Activated CD8-positive, alpha-beta memory T cell treated with anti-CD3 and anti-CD28 coated beads, Interleukin-2, amount 10 ng/mL, durations not matched to agents 7 days and 5 days (primary cell): ENCODE results near the gene ANXA4. TPM values are rescaled to one million over a fixed set of nuclear protein-coding genes. Genes with fewer than 3 reads are reported as not detected.

Experiments used
- ATAC-seq: fragments of 150-1000 bp; cut with Tn5 transposase; one replicate; pipeline ENCODE4 v1.10.0; 2021; ENCODE audit warnings: moderate library complexity
- CTCF ChIA-PET: fragments of 350-600 bp; sonication (Branson Sonifier 250); formaldehyde crosslinking; loops from one replicate; lab custom pipeline; 2021; ENCODE audit warnings: antibody characterized with exemption; lab: Charles Lee
- DNase-seq: peaks from one replicate; pipeline ENCODE4 v3.0.0-alpha.2; 2020
- H3K27ac Mint-ChIP-seq: one replicate; pipeline ENCODE4 v1.8.0; 2021; ENCODE audit warnings: mild to moderate bottlenecking, mixed read lengths
- H3K27me3 Mint-ChIP-seq: one replicate; pipeline ENCODE4 v1.8.0; 2021; ENCODE audit warnings: mixed read lengths
- H3K36me3 Mint-ChIP-seq: one replicate; pipeline ENCODE4 v1.8.0; 2021; ENCODE audit warnings: mild to moderate bottlenecking, mixed read lengths
- H3K4me1 Mint-ChIP-seq: one replicate; pipeline ENCODE4 v1.8.0; 2021; ENCODE audit warnings: mixed read lengths
- H3K4me3 Mint-ChIP-seq: one replicate; pipeline ENCODE4 v1.8.0; 2021; ENCODE audit warnings: mild to moderate bottlenecking, moderate library complexity, mixed read lengths
- H3K9me3 Mint-ChIP-seq: one replicate; pipeline ENCODE4 v1.8.0; 2022; ENCODE audit warnings: low read depth, mixed read lengths
- total RNA-seq, 2 experiments: library from RNA; stranded (reverse); gene quantifications; one replicate each; pipeline ENCODE4 v1.2.3, GENCODE V29; 2021

Gene ANXA4
- total RNA-seq, 2 experiments from 2014 or later: 56.1 to 66.6 TPM

DNA sequence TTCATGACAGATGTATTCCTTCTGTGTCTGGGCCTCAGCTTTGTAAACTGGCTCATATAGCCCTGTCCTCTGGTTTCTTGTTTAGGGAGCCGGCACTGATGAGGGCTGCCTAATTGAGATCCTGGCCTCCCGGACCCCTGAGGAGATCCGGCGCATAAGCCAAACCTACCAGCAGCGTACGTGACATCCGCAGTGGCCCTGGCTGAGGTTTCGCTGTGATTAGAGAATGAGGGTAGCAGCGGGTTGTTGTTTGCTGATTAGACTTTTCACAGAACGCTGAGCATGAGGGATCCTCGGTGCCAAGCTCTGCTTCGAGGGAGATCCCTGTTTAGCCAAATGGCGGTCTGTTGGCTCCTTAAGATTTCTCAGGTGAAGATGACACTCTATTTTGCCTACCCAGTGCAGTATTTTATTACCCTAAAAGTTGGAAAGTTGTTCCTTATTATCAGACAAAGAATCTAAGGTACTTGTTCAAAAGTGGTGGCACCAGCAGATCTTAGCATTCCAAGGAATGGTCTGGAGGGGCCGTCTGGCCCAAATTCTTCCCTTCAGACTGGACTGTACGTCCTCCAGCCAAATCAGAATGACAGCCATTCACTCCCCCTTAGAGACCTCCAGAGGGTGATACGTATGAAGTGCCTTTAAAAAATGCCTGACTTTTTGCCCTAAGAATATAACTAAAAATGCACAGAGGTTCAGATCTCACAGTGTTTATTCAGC is 66.0 kb downstream of the ANXA4 start:
- no peaks in the 10 kb centered on the region for H3K9me3 Mint-ChIP-seq
- H3K27me3 Mint-ChIP-seq: no peaks in the 10 kb centered on the region
- CTCF ChIA-PET: no interaction called here
- no peak overlapping the region for H3K4me3 Mint-ChIP-seq
- no peak for DNase-seq
- H3K36me3 Mint-ChIP-seq: peaks cover 27% of the 10 kb centered on the region
- no peak overlapping the region for H3K27ac Mint-ChIP-seq
- peaks cover 13% of the 10 kb centered on the region for H3K4me1 Mint-ChIP-seq
- ATAC-seq: no peak

DNA sequence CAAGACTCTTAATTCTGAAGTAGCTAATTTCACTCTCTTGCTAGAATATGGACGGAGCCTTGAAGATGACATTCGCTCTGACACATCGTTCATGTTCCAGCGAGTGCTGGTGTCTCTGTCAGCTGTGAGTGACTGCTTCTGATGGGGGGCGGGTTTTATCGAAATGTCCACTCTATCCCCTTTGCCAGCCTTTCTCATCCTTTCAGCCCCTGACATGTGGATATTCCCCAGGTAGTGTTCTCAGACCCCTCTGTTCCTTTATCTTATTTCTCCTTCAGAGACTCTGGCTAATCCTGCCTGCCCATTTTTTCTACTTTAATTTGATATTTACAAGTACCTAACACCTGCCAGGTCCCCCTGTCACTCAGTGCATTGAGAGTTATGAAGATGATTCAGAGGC is 68.6 kb downstream of the ANXA4 start:
- peaks cover 19% of the 10 kb centered on the region for H3K36me3 Mint-ChIP-seq
- H3K27ac Mint-ChIP-seq: no peak overlapping the region
- H3K4me3 Mint-ChIP-seq: no peak overlapping the region
- no peaks in the 10 kb centered on the region for H3K4me1 Mint-ChIP-seq
- H3K9me3 Mint-ChIP-seq: no peaks in the 10 kb centered on the region
- ATAC-seq (no peak), DNase-seq (no peak)
- CTCF ChIA-PET: interaction anchor here (13.8 kb wide), 1 partner anchor 85 kb away, joined by 248 read pairs; no protein-coding TSS in a partner anchor
- no peaks in the 10 kb centered on the region for H3K27me3 Mint-ChIP-seq

DNA sequence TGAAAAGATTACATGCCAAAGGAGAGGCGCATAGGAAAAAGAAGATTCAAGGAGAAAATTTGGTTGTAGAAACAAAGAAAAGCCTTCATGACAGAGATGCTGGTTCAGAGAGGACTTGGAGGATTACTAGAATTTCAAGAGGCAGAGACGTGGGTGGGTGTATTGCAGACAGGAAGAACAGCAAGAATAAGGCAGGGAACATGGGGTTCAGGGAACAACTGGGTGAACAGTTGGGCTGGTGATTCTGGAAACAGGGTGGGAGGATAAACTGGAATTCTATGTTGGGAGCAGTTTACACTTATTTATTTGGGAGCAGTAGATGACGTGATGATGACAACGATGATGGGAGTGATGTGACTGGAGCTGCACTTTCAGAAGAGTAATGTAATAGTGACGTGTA is 69.1 kb downstream of the ANXA4 start:
- Mint-ChIP-seq H3K4me1 (no peaks in the 10 kb centered on the region), H3K27me3 (no peaks in the 10 kb centered on the region), H3K4me3 (no peak overlapping the region), H3K36me3 (peaks cover 19% of the 10 kb centered on the region), H3K27ac (no peak overlapping the region), H3K9me3 (no peaks in the 10 kb centered on the region)
- ATAC-seq (no peak), DNase-seq (no peak)
- CTCF ChIA-PET: interaction anchor here (13.8 kb wide), 1 partner anchor 86 kb away, joined by 248 read pairs; no protein-coding TSS in a partner anchor

DNA sequence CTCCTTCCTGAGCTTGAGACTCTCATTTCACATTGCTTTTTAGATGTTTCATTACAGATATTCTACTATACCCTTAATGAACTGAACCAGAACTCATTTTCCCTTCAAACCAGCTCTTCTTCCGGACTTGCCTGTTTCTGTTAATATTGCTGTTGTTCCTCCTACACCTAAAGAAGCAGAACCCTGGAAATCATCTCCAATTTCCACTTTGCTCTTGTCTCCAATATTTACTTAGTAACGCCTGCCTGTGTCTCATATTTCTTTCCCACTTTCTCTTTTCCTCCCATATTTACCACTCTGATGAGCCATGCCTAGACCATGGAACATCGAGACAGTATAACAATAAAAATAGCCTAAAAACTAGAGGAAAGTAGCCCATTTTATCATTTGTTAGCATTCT is 69.7 kb downstream of the ANXA4 start:
- no peak overlapping the region for H3K27ac Mint-ChIP-seq
- CTCF ChIA-PET: interaction anchor here (0.9 to 13.8 kb wide), 2 partner anchors 15 to 86 kb away, joined by 3 to 248 read pairs; no protein-coding TSS in a partner anchor
- no peaks in the 10 kb centered on the region for H3K9me3 Mint-ChIP-seq
- H3K4me1 Mint-ChIP-seq: peaks cover 3% of the 10 kb centered on the region
- DNase-seq (no peak), ATAC-seq (no peak)
- peaks cover 19% of the 10 kb centered on the region for H3K36me3 Mint-ChIP-seq
- H3K27me3 Mint-ChIP-seq: no peaks in the 10 kb centered on the region
- no peak overlapping the region for H3K4me3 Mint-ChIP-seq

DNA sequence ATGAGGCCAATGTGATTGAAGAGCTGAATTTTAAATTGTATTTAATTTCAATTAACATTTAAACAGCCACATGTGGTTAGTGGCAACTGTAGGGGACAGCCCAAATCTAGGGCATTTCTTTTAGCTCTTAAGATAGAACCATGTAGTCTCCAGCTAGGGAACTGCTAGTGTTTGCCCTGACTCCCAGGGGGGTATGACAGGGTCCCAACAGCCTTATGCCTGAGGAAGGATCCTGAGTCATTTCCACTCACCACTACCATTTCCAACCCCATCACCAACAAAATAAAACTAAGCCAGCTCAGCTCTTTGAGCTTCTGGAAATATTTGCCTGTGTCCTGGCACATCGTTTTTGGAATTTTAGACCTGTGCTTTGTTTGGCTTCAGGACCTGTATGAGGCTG is 73.8 kb downstream of the ANXA4 start:
- ATAC-seq (no peak), DNase-seq (no peak)
- peaks cover 16% of the 10 kb centered on the region for H3K36me3 Mint-ChIP-seq
- H3K4me1 Mint-ChIP-seq: peaks cover 10% of the 10 kb centered on the region
- no peaks in the 10 kb centered on the region for H3K27me3 Mint-ChIP-seq
- CTCF ChIA-PET: interaction anchor here (0.9 to 13.8 kb wide), 14 partner anchors 9 to 440 kb away, joined by 3 to 248 read pairs (median 6); partner anchors contain the start of genes ANXA4 and GMCL1
- no peak overlapping the region for H3K27ac Mint-ChIP-seq
- H3K9me3 Mint-ChIP-seq: no peaks in the 10 kb centered on the region
- H3K4me3 Mint-ChIP-seq: no peak overlapping the region

DNA sequence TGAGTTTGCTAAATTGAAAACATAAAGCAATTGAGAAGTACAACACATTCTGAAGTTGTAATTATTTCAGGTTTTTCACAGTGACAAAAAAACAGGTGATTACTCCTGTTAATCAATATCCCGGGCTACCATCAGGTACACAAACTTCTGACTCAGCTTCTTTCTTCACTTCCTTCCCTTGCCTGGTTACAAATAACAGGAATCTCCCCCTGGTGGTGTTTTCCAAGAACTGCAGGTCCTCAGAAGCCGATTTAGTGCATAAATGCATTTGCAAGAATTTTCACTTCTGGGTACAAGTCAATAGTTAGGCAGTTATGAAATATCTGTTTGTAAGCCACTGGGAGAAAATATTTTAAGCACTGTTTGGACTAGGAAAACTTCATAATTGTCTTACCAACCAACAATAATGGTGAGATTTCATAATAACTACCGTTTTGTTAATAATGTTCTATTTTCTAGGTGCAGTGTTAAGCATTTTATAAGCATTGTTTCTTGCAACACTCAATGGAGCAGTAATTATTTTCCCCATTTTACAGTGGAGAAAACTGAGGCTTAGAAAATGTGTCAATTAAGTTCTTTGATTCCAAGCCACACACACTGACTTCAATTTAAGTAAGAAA is 75.1 kb downstream of the ANXA4 start:
- ATAC-seq (peak; percentile 80), DNase-seq (peak; percentile 89)
- Mint-ChIP-seq H3K27me3 (no peaks in the 10 kb centered on the region), H3K4me3 (no peak overlapping the region), H3K9me3 (no peaks in the 10 kb centered on the region), H3K36me3 (peaks cover 12% of the 10 kb centered on the region), H3K27ac (peak overlapping the region; percentile 17), H3K4me1 (peaks cover 10% of the 10 kb centered on the region)
- CTCF ChIA-PET: interaction anchor here (0.6 to 13.8 kb wide), 30 partner anchors 9 to 457 kb away, joined by 3 to 248 read pairs (median 4); partner anchors contain the start of genes ANXA4 and GMCL1

DNA sequence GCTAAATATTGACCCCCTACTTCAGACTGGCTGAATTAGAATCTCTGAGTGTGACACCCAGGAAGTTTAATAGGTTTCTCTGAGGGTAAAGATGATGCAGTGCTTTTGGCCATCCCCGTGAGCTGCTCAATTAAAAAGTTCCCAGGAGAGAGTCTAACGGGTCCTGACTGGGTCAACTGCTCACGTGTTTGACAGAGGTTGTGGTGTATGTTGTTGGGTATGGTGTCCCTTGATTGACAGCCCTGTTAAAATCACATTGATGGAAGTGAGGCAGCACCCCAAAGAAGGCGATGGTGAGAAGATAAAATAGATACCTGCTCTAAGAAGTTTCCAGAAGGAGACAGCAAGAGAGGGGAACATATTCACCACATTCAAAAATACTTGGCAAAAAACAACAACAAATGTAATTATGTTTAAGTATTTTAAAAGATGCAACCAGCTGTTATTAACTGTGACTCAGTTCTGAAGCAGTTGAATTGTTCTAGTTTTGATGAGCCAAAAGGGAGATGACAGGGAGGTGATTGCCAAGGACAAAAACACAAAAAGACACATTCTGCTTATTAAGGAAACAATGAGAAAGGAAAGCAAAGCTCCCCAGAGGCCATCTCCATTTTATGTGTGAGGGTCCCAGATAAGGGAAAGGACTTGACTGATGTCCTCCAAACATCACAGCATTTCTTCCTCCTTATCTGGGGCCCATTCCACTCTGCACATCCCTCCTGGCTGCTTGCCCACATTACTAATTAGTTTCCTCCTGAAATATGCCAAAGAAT is 76.0 kb downstream of the ANXA4 start:
- Mint-ChIP-seq H3K9me3 (no peaks in the 10 kb centered on the region), H3K27ac (no peak overlapping the region), H3K4me3 (no peak overlapping the region), H3K36me3 (peaks cover 12% of the 10 kb centered on the region), H3K4me1 (peaks cover 10% of the 10 kb centered on the region), H3K27me3 (no peaks in the 10 kb centered on the region)
- no peak for ATAC-seq
- CTCF ChIA-PET: interaction anchor here (0.9 to 13.8 kb wide), 13 partner anchors 8 to 252 kb away, joined by 3 to 248 read pairs (median 7); partner anchors contain the start of gene ANXA4
- no peak for DNase-seq

DNA sequence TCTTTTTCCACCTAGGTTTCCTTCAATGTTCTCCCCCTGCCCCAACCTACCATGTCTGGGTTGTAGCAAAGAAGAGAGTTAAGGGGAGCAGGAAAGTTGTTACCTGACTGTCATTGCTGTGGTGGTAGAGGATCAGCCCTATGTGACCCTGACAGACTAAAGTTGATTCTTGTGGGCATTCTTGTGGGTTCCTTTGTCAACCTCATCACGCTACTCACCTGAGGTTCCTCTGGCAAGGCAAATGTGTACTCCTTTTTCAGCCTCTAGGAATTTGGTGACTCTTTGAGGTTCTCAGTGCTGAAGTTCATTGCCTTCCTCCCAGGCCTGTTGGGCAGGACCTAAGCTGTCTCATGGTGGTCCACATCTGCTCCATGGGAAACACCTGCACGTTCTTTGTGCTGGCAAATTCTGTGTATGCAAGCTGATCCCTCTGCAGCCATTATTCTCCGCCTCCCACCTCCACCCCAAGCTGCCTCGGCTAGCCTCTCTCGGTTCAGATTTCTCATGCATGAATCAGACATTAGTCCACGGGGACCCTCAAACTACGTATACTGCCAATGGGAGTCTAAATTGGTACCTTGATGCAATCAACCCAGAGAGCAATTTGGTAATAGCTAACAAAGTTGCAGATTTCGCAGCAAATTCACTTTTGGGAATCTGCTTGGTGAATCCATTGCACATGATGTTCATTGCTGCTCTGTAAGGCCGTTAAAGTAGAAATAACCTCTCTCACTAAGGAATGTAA is 86.0 kb downstream of the ANXA4 start:
- DNase-seq (no peak), ATAC-seq (no peak)
- no peaks in the 10 kb centered on the region for H3K27me3 Mint-ChIP-seq
- peaks cover 21% of the 10 kb centered on the region for H3K36me3 Mint-ChIP-seq
- peaks cover 43% of the 10 kb centered on the region for H3K4me1 Mint-ChIP-seq
- peak overlapping the region; percentile 88 for H3K4me3 Mint-ChIP-seq
- no peaks in the 10 kb centered on the region for H3K9me3 Mint-ChIP-seq
- CTCF ChIA-PET: interaction anchor here (1.0 to 3.7 kb wide), 8 partner anchors 9 to 267 kb away, joined by 3 to 26 read pairs (median 4); no protein-coding TSS in a partner anchor
- peak overlapping the region; percentile 95 for H3K27ac Mint-ChIP-seq

DNA sequence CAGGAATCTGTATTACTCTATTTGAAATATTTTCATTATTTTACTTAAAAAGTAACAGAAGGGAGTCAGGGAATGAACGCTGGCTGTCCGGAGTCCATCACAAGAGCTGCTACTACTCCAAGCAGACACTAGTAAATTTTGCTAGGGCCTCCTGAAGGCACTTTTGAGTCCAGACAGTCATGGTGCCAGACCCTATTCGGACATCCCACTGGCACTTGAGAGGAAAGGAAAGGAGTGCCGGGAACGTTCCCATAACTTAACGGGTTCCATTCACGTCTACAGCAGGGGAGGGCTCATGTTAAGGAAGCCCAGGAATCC is 87.0 kb downstream of the ANXA4 start:
- H3K4me1 Mint-ChIP-seq: peaks cover 50% of the 10 kb centered on the region
- CTCF ChIA-PET: interaction anchor here (1.0 to 3.7 kb wide), 6 partner anchors 8 to 268 kb away, joined by 3 to 26 read pairs (median 4); partner anchors contain the start of gene ANXA4
- peaks cover 24% of the 10 kb centered on the region for H3K36me3 Mint-ChIP-seq
- H3K9me3 Mint-ChIP-seq: no peaks in the 10 kb centered on the region
- H3K4me3 Mint-ChIP-seq: peak overlapping the region; percentile 88
- peak overlapping the region; percentile 95 for H3K27ac Mint-ChIP-seq
- H3K27me3 Mint-ChIP-seq: no peaks in the 10 kb centered on the region
- ATAC-seq: no peak
- no peak for DNase-seq

DNA sequence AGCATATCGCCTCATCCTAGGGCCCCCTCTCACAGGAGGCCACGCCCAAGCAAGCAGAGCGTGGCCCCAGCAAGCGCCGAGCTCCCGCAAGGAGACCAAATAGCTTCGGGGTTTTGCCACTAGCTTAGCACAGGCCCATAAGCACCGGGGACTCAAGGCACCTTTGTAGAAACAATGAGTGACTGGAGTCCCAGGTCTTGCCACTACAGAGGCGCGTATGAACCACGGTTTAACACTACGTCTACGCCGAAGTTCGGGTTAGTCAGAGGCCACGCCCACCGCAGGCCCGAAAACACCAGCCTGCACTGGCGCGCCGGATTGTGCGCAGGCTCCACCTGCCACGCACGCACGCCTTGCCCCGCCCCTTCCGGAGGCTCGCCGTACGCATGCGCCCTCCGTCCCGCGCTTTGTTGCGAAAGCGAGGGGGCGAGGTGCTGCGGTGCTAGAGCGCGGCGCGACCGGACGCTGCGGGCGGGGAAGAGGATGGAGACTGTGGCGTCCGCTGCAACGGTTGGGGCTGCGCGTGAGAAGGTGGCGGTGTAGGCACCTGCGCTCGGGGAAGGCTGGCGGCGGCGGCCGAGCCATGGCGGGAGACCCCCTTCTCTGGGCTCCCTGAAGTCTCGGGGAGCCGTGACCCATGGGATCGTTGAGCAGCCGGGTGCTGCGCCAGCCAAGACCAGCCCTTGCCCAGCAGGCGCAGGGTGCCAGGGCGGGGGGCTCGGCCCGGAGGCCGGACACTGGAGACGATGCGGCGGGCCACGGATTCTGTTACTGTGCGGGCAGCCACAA is 87.5 kb downstream of the ANXA4 start, which contains the start of gene GMCL1:
Gene GMCL1 (plus strand): TSS at position 405 of the 789 bp plus-strand sequence. CDS start 233 bp downstream, at position 638.
- peak; percentile 99 for DNase-seq
- Mint-ChIP-seq H3K27me3 (no peaks in the 10 kb centered on the region), H3K4me1 (peaks cover 55% of the 10 kb centered on the region), H3K36me3 (peaks cover 29% of the 10 kb centered on the region), H3K9me3 (no peaks in the 10 kb centered on the region), H3K4me3 (peak within 1 kb of the TSS; percentile 88), H3K27ac (peak within 1 kb of the TSS; percentile 95)
- CTCF ChIA-PET: interaction anchor here (1.0 to 3.7 kb wide), 6 partner anchors 7 to 105 kb away, joined by 3 to 26 read pairs (median 4); partner anchors contain the start of gene ANXA4
- ATAC-seq: peak; percentile 93

DNA sequence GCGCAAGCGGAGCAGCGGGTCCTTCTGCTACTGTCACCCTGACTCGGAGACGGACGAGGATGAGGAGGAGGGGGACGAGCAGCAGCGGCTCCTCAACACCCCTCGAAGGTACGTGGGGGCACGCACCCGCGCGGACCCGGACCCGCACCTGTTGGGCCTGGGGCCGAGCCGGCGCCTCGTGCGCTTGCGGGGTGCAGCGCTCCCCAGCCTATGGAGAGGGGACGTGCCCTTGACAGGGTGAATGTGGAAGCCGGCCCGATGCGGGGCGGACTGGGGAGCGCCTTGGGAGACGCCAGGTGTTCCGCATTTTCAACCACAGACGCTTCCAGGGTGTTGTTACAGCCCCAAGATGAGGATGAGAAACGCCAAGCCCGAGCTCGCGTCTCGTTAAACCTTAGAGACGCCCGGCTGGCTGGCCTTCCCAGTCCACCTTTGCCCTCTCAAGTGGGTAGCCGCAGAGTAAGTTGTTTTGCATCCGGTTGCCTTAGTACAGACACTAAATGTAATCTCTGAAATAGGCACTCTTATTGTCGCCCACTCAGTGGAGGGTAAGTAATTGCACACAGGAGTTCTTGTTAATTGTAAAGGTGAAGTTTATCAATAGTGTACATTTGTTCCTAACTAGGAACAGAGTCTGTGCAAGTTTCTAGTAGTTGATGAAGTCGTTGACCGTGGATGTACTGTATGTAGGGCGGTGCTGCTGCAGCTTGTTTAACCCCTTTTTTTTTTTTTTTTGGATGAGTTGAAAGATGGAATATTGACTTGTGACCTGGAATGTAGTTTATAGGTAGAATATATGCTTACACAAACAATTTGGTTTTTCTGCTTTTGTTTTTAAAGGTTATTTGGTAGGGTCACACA is 88.3 kb downstream of the ANXA4 start:
- Mint-ChIP-seq H3K36me3 (peaks cover 34% of the 10 kb centered on the region), H3K9me3 (no peaks in the 10 kb centered on the region), H3K4me1 (peaks cover 62% of the 10 kb centered on the region), H3K27me3 (no peaks in the 10 kb centered on the region), H3K4me3 (peak overlapping the region; percentile 88), H3K27ac (peak overlapping the region; percentile 95)
- CTCF ChIA-PET: interaction anchor here (1.7 to 2.0 kb wide), 2 partner anchors 14 to 106 kb away, joined by 5 to 8 read pairs; no protein-coding TSS in a partner anchor
- peak; percentile 77 for DNase-seq
- peak; percentile 32 for ATAC-seq
